Measurements from ENCODE around the gene SLC25A41.

SLC25A41 gene

DNA sequence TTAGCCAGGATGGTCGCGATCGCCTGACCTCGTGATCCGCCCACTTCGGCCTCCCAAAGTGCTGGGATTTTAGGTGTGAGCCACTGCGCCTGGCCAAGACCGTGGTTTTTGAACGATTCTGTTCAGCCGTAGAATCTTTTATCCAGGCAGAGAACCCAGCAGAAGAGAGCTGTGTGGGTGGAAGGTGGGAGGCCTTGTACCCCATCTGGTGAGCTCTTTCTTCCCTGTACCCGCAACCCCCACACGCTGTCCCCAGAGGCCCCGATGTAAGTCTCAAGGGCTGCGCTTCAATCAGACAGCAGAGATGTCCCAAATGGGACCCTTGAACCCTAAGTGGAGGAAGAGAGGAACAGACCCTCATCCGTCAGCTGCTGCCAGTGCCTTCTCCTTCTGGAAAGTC lies 22.4 kb upstream of the SLC25A41 start:
- H3K4me3 ChIP-seq (ENCODE audit: low read depth, low read length), result no peak overlapping the region
- no peak for DNase-seq (ENCODE audit: low read depth)
- in situ Hi-C loops (cut with HindIII; ENCODE audit: low sequenced_read_pairs), result no loop called here
- no peak for TF ChIP-seq CTCF (IDR thresholded peaks at IDR 0.05; ENCODE audit: low read depth, low read length, missing control alignments)

DNA sequence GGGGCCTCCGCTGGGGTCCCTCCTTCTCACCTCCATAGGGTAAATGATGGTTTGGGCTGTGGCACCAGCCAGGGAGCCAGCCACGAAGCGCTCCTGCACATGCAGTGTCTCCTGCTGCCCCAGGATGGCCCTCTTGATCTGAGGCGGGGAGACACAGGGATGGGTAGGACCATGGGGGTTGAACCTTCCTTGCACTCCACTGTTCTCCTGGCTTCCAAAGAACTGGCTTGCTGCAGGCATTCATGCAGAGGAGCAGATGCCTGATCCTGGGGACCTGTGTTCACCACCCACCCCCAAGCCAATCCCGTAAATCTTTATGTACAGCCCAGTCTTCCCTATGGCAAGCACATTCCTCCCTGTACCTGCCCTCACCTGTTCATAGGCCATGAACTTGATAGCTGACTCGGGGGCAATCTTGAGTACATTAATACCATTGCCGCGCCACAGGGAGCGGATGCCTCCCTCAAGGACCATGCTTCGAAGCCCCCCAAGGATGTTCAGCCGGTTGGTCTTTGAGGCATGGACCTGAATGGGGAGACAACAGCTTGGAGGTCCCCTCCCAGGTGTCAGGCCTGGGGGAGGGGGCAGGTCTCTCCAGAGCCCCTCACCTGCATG lies 20.5 kb upstream of the SLC25A41 start:
- DNase-seq (ENCODE audit: low read depth), result no peak
- in situ Hi-C loops (cut with HindIII; ENCODE audit: low sequenced_read_pairs), result no loop called here
- TF ChIP-seq CTCF (IDR thresholded peaks at IDR 0.05; ENCODE audit: low read depth, low read length, missing control alignments), result no peak
- H3K4me3 ChIP-seq (ENCODE audit: low read depth, low read length), result no peak overlapping the region

DNA sequence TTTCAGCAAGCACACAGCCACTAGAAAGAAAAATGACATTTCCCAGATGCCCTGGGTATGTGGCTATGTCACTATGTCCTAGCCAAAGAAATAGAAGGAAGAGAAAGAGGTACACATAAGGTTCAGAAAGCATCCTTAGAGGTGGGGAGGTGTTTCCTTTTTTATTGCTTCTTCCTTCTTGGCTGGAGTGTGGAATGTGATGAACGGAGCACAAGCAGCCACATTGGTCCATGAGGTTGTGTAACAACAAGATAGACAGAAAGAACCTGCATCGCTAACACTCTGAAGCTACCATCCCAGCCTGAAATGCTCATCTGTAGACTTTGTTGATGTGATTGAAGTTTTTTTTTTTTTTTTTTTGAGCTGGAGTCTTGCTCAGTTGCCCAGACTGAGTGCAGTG lies 19.3 kb upstream of the SLC25A41 start:
- TF ChIP-seq CTCF (IDR thresholded peaks at IDR 0.05; ENCODE audit: low read depth, low read length, missing control alignments), result no peak
- in situ Hi-C loops (cut with HindIII; ENCODE audit: low sequenced_read_pairs), result no loop called here

GRCh38 chr19:6452223-6452614 lies 18.7 kb upstream of the SLC25A41 start:
- in situ Hi-C loops (cut with HindIII; ENCODE audit: low sequenced_read_pairs), result no loop called here
- no peak overlapping the region for H3K4me3 ChIP-seq (ENCODE audit: low read depth, low read length)
- no peak for TF ChIP-seq CTCF (IDR thresholded peaks at IDR 0.05; ENCODE audit: low read depth, low read length, missing control alignments)
- DNase-seq (ENCODE audit: low read depth), result no peak

More for the DNA sequence above, 19.3 kb upstream of the SLC25A41 start:
- H3K4me3 ChIP-seq (ENCODE audit: low read depth, low read length), result no peak overlapping the region
- DNase-seq (ENCODE audit: low read depth), result no peak

- no peak overlapping the region for H3K4me3 ChIP-seq (ENCODE audit: low read depth, low read length)
- no peak for DNase-seq (ENCODE audit: low read depth)
- TF ChIP-seq CTCF (IDR thresholded peaks at IDR 0.05; ENCODE audit: low read depth, low read length, missing control alignments), result no peak
- in situ Hi-C loops (cut with HindIII; ENCODE audit: low sequenced_read_pairs), result no loop called here
Measured at GRCh38 chr19:6451583-6452222, 18.1 kb upstream of the SLC25A41 start.

DNA sequence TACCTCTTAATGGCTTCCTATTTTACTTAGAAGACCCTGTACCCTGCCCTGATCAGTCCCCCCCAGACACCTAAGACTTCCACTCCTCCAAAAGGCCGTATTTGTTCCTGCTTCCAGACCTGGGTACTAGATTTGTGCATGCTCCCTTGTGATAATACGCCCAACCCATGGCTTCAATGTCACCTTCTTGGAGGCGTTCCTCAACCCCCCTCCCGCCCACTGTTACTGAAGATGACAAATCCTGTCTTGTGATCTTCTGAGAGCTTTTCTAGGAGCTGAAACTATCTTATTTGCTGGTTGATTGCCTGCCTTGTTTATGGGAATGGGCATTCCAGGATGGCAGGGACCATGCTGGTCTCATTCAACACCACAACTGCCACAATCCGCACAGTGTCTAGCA lies 16.6 kb upstream of the SLC25A41 start:
- in situ Hi-C loops (cut with HindIII; ENCODE audit: low sequenced_read_pairs), result no loop called here
- no peak overlapping the region for H3K4me3 ChIP-seq (ENCODE audit: low read depth, low read length)
- no peak for DNase-seq (ENCODE audit: low read depth)
- no peak for TF ChIP-seq CTCF (IDR thresholded peaks at IDR 0.05; ENCODE audit: low read depth, low read length, missing control alignments)
